Measurements from ENCODE around the gene SELENON. TPM values are rescaled to one million over a fixed set of nuclear protein-coding genes. Genes with fewer than 3 reads are reported as not detected.

The SELENON gene
- total and polyA plus RNA-seq, 2 of the 13 experiments (the other 11 are each of a cell fraction or from before 2014, with no cell fraction given): 3.8 to 8.0 TPM

GRCh38 chr1:25819491-25820246, 19.7 kb downstream of the SELENON start, which contains the start of gene MTFR1L (continued):
- TF ChIP-seq ZNF710 (CRISPR knock-in tag; IDR thresholded peaks at IDR 0.05; ENCODE audit: borderline replicate concordance) (0 out of 2 replicates have a peak, but pooled peaks have one; percentile 54), ZC3H13 (CRISPR knock-in tag; IDR thresholded peaks at IDR 0.05) (peak; percentile 93), HES4 (CRISPR knock-in tag; IDR thresholded peaks at IDR 0.05; ENCODE audit: borderline replicate concordance) (peak; percentile 65; the same call in 1 of the 2 replicates), NR2C2 (CRISPR knock-in tag; IDR thresholded peaks at IDR 0.05; ENCODE audit: borderline replicate concordance) (peak; percentile 98), ZFAT (CRISPR knock-in tag; conservative IDR thresholded peaks at IDR 0.05) (no peak), RCOR2 (CRISPR knock-in tag; IDR thresholded peaks at IDR 0.05) (0 out of 2 replicates have a peak, but pooled peaks have one; percentile 18), PAXIP1 (CRISPR knock-in tag; conservative IDR thresholded peaks at IDR 0.05) (peak; percentile 62; the same call in 1 of the 2 replicates), KDM3A (CRISPR knock-in tag; IDR thresholded peaks at IDR 0.05; ENCODE audit: low read depth) (peak; percentile 58; the same call in 1 of the 2 replicates), CHCHD3 (CRISPR knock-in tag; IDR thresholded peaks at IDR 0.05) (no peak), RBFOX2 (IDR thresholded peaks at IDR 0.05; ENCODE audit: low read depth, low read length) (peak; percentile 93), KDM5B (CRISPR knock-in tag; IDR thresholded peaks at IDR 0.05; ENCODE audit: borderline replicate concordance) (peak; percentile 90), ATF4 (CRISPR knock-in tag; IDR thresholded peaks at IDR 0.05) (0 out of 4 replicates have a peak, but pooled peaks of 1 of the 2 experiments have one; percentile 9), ZNF709 (CRISPR knock-in tag; IDR thresholded peaks at IDR 0.05) (peak; percentile 60), ZNF543 (CRISPR knock-in tag; IDR thresholded peaks at IDR 0.05) (peak; percentile 76; the same call in 1 of the 2 replicates), ZNF280D (CRISPR knock-in tag; IDR thresholded peaks at IDR 0.05) (peak; percentile 78), ELF4 (CRISPR knock-in tag; IDR thresholded peaks at IDR 0.05; ENCODE audit: borderline replicate concordance) (peak; percentile 46; the same call in 1 of the 2 replicates), THAP11 (CRISPR knock-in tag; IDR thresholded peaks at IDR 0.05) (peak; percentile 93), ZNF776 (CRISPR knock-in tag; IDR thresholded peaks at IDR 0.05) (peak; percentile 75; the same call in 1 of the 2 replicates), EED (CRISPR knock-in tag; IDR thresholded peaks at IDR 0.05) (0 out of 2 replicates have a peak, but pooled peaks have one; percentile 16)
